ENCODE data around the gene SLC25A42.
A peak's percentile ranks its signal among the peaks of the same experiment; 100 is the strongest.

SLC25A42 gene

GRCh38 chr19:19034204-19034624 lies 29.6 kb upstream of the SLC25A42 start:
- no peak for TF ChIP-seq CTCF (conservative IDR thresholded peaks at IDR 0.05; ENCODE audit: low read depth)
- POLR2A ChIA-PET (ENCODE audit: low non-redundant PET): no interaction called here
- peak overlapping the region; percentile 92 for H3K27ac ChIP-seq
- CTCF ChIA-PET: no interaction called here
- DNase-seq (ENCODE audit: low spot score): peak; percentile 91

- no peak for DNase-seq (ENCODE audit: low spot score)
- ChIA-PET POLR2A (ENCODE audit: low non-redundant PET) (no interaction called here), CTCF (interaction anchor here (0.6 kb wide), 1 partner anchor 96 kb away, joined by 4 read pairs; no protein-coding TSS in a partner anchor)
- no peak overlapping the region for H3K27ac ChIP-seq
- no peak for TF ChIP-seq CTCF (conservative IDR thresholded peaks at IDR 0.05; ENCODE audit: low read depth)
Measured at GRCh38 chr19:19039901-19040300, 23.9 kb upstream of the SLC25A42 start.

- POLR2A ChIA-PET (ENCODE audit: low non-redundant PET): no interaction called here
- no peak for DNase-seq (ENCODE audit: low spot score)
- H3K27ac ChIP-seq: peak overlapping the region; percentile 44
- TF ChIP-seq CTCF (conservative IDR thresholded peaks at IDR 0.05; ENCODE audit: low read depth): no peak
- CTCF ChIA-PET: interaction anchor here (0.6 kb wide), 1 partner anchor 96 kb away, joined by 4 read pairs; no protein-coding TSS in a partner anchor
Measured at GRCh38 chr19:19040417-19040816, 23.4 kb upstream of the SLC25A42 start.

- DNase-seq (ENCODE audit: low spot score): no peak
- H3K27ac ChIP-seq: no peak overlapping the region
- no peak for TF ChIP-seq CTCF (conservative IDR thresholded peaks at IDR 0.05; ENCODE audit: low read depth)
- ChIA-PET POLR2A (ENCODE audit: low non-redundant PET) (no interaction called here), CTCF (no interaction called here)
Measured at GRCh38 chr19:19042732-19043280, 21.0 kb upstream of the SLC25A42 start.

GRCh38 chr19:19043481-19043880 lies 20.3 kb upstream of the SLC25A42 start:
- ChIA-PET CTCF (no interaction called here), POLR2A (ENCODE audit: low non-redundant PET) (no interaction called here)
- no peak for DNase-seq (ENCODE audit: low spot score)
- H3K27ac ChIP-seq: 0 out of 2 replicates have a peak overlapping the region, but pooled peaks have one; percentile 0
- TF ChIP-seq CTCF (conservative IDR thresholded peaks at IDR 0.05; ENCODE audit: low read depth): no peak

- 0 out of 2 replicates have a peak overlapping the region, but pooled peaks have one; percentile 0 for H3K27ac ChIP-seq
- no peak for TF ChIP-seq CTCF (conservative IDR thresholded peaks at IDR 0.05; ENCODE audit: low read depth)
- DNase-seq (ENCODE audit: low spot score): no peak
- ChIA-PET CTCF (no interaction called here), POLR2A (ENCODE audit: low non-redundant PET) (no interaction called here)
Measured at GRCh38 chr19:19043881-19044280, 19.9 kb upstream of the SLC25A42 start.
